ENCODE results near the gene KIAA1586. TPM values are rescaled to one million over a fixed set of nuclear protein-coding genes. Genes with fewer than 3 reads are reported as not detected.

Gene KIAA1586
- total and polyA plus RNA-seq, 9 of the 15 experiments (the other 6 are each of a cell fraction or from before 2014, with no cell fraction given) = 23.4 to 43.6 (median 29.5) TPM

GRCh38 chr6:57097596-57097995 is 51.1 kb downstream of the KIAA1586 start:
- CTCF ChIA-PET (ENCODE audit: low intra/inter-chr PET ratio) = no interaction called here
- POLR2A ChIA-PET = interaction anchor here (1.5 kb wide), 1 partner anchor 18 kb away, joined by 3 read pairs; no protein-coding TSS in a partner anchor
- TF ChIP-seq ZNF75A (CRISPR knock-in tag; IDR thresholded peaks at IDR 0.05) = no peak
- TF ChIP-seq IFI16 (CRISPR knock-in tag; IDR thresholded peaks at IDR 0.05) = no peak
- TF ChIP-seq CHD1 (IDR thresholded peaks at IDR 0.05; ENCODE audit: low read length) = no peak
- TF ChIP-seq EHMT2 (IDR thresholded peaks at IDR 0.05) = no peak
- TF ChIP-seq ARID1B (IDR thresholded peaks at IDR 0.05) = no peak
- TF ChIP-seq ZC3H11A (IDR thresholded peaks at IDR 0.05; ENCODE audit: low read depth, low read length) = no peak
- Histone ChIP-seq H3K27ac (ENCODE audit: extremely low read depth, low read depth, low read length) (no peak overlapping the region), H3K4me3 (no peak overlapping the region), H4K20me1 (replicated peaks; ENCODE audit: control insufficient read depth, insufficient read depth, low read length) (no peaks in the 10 kb centered on the region; the same call in 1 of the 2 replicates), H3K9me3 (replicated peaks; ENCODE audit: control insufficient read depth, insufficient read depth, low read depth, low read length) (no peaks in the 10 kb centered on the region), H3K4me1 (replicated peaks in 1 of 2; ENCODE audit: control insufficient read depth in 2 of 2, insufficient read depth in 2 of 2, low read length in 2 of 2) (peaks cover 0 to 8% of the 10 kb centered on the region in 2 experiments; a peak in 2 of 5 replicates), H3K9ac (ENCODE audit: insufficient read depth in 1 of 2, low read depth in 2 of 2, low read length in 2 of 2) (no peak overlapping the region), H2AFZ (ENCODE audit: low read depth, low read length) (no peak overlapping the region), H3K36me3 (ENCODE audit: control insufficient read depth, insufficient read depth, low read length) (peaks cover 90% of the 10 kb centered on the region), H3K4me2 (ENCODE audit: insufficient read depth, low read length) (no peak overlapping the region), H3K9me1 (ENCODE audit: control insufficient read depth, insufficient read depth, low read length) (no peaks in the 10 kb centered on the region), H3K27me3 (ENCODE audit: control insufficient read depth in 2 of 2, insufficient read depth in 2 of 2, low read length in 2 of 2) (no peaks in the 10 kb centered on the region), H3K79me2 (ENCODE audit: control insufficient read depth, insufficient read depth, low read length) (peaks cover 99% of the 10 kb centered on the region)
- ATAC-seq (no peak), FAIRE-seq (no peak), DNase-seq (ENCODE audit: extremely low read depth in 1 of 4, low spot score in 3 of 4) (no peak)
- in situ Hi-C loops (cut with MboI) (no loop called here), intact Hi-C loops (cut with micrococcal nuclease) (no loop called here)
- WGBS (ENCODE audit: insufficient coverage, low coverage, missing lambda C conversion rate) = 86% methylated on average over 1 of the region's 1 CpG
- BruUV-seq (replicated peaks) = no TSS peak

DNA sequence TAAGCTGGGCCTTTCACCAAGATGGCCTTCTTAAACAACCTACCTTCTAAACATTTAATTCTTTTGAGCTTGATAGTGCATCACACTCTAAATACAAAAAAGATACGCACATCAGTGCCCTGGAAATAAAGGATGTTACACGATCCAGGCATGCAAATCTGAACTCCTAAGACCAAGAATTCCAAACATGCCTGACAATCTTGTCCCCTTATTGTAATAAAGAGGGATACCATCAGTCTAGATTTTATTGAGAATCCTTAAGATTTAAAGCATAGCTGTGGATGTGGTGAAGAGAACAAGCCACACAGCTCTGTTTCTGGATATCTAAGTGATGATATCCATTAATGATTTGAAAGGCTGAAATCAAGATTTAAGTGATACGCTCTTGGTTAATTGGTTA is 56.5 kb downstream of the KIAA1586 start:
- Histone ChIP-seq H3K4me1 (replicated peaks in 1 of 2; ENCODE audit: control insufficient read depth in 2 of 2, insufficient read depth in 2 of 2, low read length in 2 of 2) (no peaks in the 10 kb centered on the region; a peak in 2 of 5 replicates), H3K36me3 (ENCODE audit: control insufficient read depth, insufficient read depth, low read length) (peaks cover 92% of the 10 kb centered on the region), H3K9me3 (replicated peaks; ENCODE audit: control insufficient read depth, insufficient read depth, low read depth, low read length) (no peaks in the 10 kb centered on the region), H2AFZ (ENCODE audit: low read depth, low read length) (no peak overlapping the region), H3K79me2 (ENCODE audit: control insufficient read depth, insufficient read depth, low read length) (peaks cover 97% of the 10 kb centered on the region), H3K4me2 (ENCODE audit: insufficient read depth, low read length) (no peak overlapping the region), H3K27ac (ENCODE audit: extremely low read depth, low read depth, low read length) (no peak overlapping the region), H3K9ac (ENCODE audit: insufficient read depth in 1 of 2, low read depth in 2 of 2, low read length in 2 of 2) (no peak overlapping the region), H3K4me3 (no peak overlapping the region), H3K9me1 (ENCODE audit: control insufficient read depth, insufficient read depth, low read length) (no peaks in the 10 kb centered on the region), H3K27me3 (ENCODE audit: control insufficient read depth in 2 of 2, insufficient read depth in 2 of 2, low read length in 2 of 2) (no peaks in the 10 kb centered on the region), H4K20me1 (replicated peaks; ENCODE audit: control insufficient read depth, insufficient read depth, low read length) (peaks cover 8% of the 10 kb centered on the region; the same call in 1 of the 2 replicates)
- TF ChIP-seq FOXP1 (CRISPR knock-in tag; IDR thresholded peaks at IDR 0.05) (no peak), POLR2A (conservative IDR thresholded peaks at IDR 0.05) (peak; percentile 33; the same call in 1 of the 2 replicates), THRAP3 (IDR thresholded peaks at IDR 0.05; ENCODE audit: borderline replicate concordance) (no peak), SMAD4 (CRISPR knock-in tag; conservative IDR thresholded peaks at IDR 0.05) (no peak), RBFOX2 (IDR thresholded peaks at IDR 0.05; ENCODE audit: low read depth, low read length) (0 out of 2 replicates have a peak, but pooled peaks have one; percentile 8)
- ChIA-PET POLR2A (interaction anchor here (0.6 to 3.3 kb wide), 5 partner anchors 10 to 28 kb away, joined by 3 to 24 read pairs (median 5); partner anchors contain the start of gene ZNF451), CTCF (ENCODE audit: low intra/inter-chr PET ratio) (no interaction called here)
- BruUV-seq (replicated peaks) = no TSS peak
- DNase-seq (ENCODE audit: extremely low read depth in 1 of 4, low spot score in 3 of 4) (no peak), FAIRE-seq (no peak), ATAC-seq (no peak)
- WGBS (ENCODE audit: insufficient coverage, low coverage, missing lambda C conversion rate) = 93% methylated on average over 3 of the region's 3 CpGs
- in situ Hi-C loops (cut with MboI) = no loop called here
- intact Hi-C loops (cut with micrococcal nuclease) = no loop called here
